Fibroblast of gingiva (primary cell): ENCODE results near the gene MAG.

Experiments used
- DNase-seq: peaks from one replicate; pipeline ENCODE4 v3.0.0-alpha.2; 2011; ENCODE audit warnings: low read depth

Gene MAG

GRCh38 chr19:35363001-35363590, 71.1 kb downstream of the MAG start:
- no peak for DNase-seq
